Measurements from ENCODE around the gene TECTA. TPM values are rescaled to one million over a fixed set of nuclear protein-coding genes. Genes with fewer than 3 reads are reported as not detected.

TECTA gene
- total RNA-seq, 2 experiments from 2014 or later: 0.16 to 0.41 TPM

- ChIA-PET CTCF (no interaction called here), POLR2A (no interaction called here)
- Mint-ChIP-seq H3K4me1 (ENCODE audit: low read depth) (no peaks in the 10 kb centered on the region), H3K27me3 (no peaks in the 10 kb centered on the region), H3K9me3 (peaks cover 21% of the 10 kb centered on the region), H3K4me3 (no peak overlapping the region), H3K27ac (no peak overlapping the region), H3K36me3 (ENCODE audit: low read depth) (peaks cover 8% of the 10 kb centered on the region)
- ATAC-seq: no peak
- intact Hi-C loops (cut with micrococcal nuclease): no loop called here
- no peak for DNase-seq
- no peak for TF ChIP-seq CTCF (IDR thresholded peaks at IDR 0.05)
Measured at GRCh38 chr11:121179306-121179705, 78.3 kb downstream of the TECTA start.

GRCh38 chr11:121180183-121180582 lies 79.1 kb downstream of the TECTA start:
- DNase-seq (no peak), ATAC-seq (no peak)
- peaks cover 8% of the 10 kb centered on the region for H3K36me3 Mint-ChIP-seq (ENCODE audit: low read depth)
- intact Hi-C loops (cut with micrococcal nuclease): no loop called here
- no peaks in the 10 kb centered on the region for H3K4me1 Mint-ChIP-seq (ENCODE audit: low read depth)
- H3K4me3 Mint-ChIP-seq: no peak overlapping the region
- no peak for TF ChIP-seq CTCF (IDR thresholded peaks at IDR 0.05)
- CTCF ChIA-PET: interaction anchor here (2.9 kb wide), 1 partner anchor 14 kb away, joined by 19 read pairs; no protein-coding TSS in a partner anchor
- H3K9me3 Mint-ChIP-seq: peaks cover 21% of the 10 kb centered on the region
- no peak overlapping the region for H3K27ac Mint-ChIP-seq
- POLR2A ChIA-PET: no interaction called here
- no peaks in the 10 kb centered on the region for H3K27me3 Mint-ChIP-seq

- Mint-ChIP-seq H3K36me3 (ENCODE audit: low read depth) (no peaks in the 10 kb centered on the region), H3K27ac (no peak overlapping the region), H3K27me3 (peaks cover 5% of the 10 kb centered on the region), H3K4me3 (no peak overlapping the region), H3K9me3 (no peaks in the 10 kb centered on the region), H3K4me1 (ENCODE audit: low read depth) (no peaks in the 10 kb centered on the region)
- ATAC-seq (no peak), DNase-seq (no peak)
- CTCF ChIA-PET: no interaction called here
- intact Hi-C loops (cut with micrococcal nuclease): no loop called here
- POLR2A ChIA-PET: no interaction called here
- TF ChIP-seq CTCF (IDR thresholded peaks at IDR 0.05): no peak
Measured at GRCh38 chr11:121188776-121189175, 87.7 kb downstream of the TECTA start.

GRCh38 chr11:121191818-121192217 lies 90.8 kb downstream of the TECTA start:
- H3K9me3 Mint-ChIP-seq: no peaks in the 10 kb centered on the region
- intact Hi-C loops (cut with micrococcal nuclease): loop anchor here (5.0 to 10.0 kb wide), 2 partner anchors 260 to 677 kb away; partner anchors contain the start of gene GRIK4
- ChIA-PET CTCF (no interaction called here), POLR2A (no interaction called here)
- H3K27ac Mint-ChIP-seq: no peak overlapping the region
- H3K27me3 Mint-ChIP-seq: peaks cover 13% of the 10 kb centered on the region
- H3K36me3 Mint-ChIP-seq (ENCODE audit: low read depth): no peaks in the 10 kb centered on the region
- H3K4me3 Mint-ChIP-seq: no peak overlapping the region
- ATAC-seq: no peak
- no peak for TF ChIP-seq CTCF (IDR thresholded peaks at IDR 0.05)
- DNase-seq: no peak
- no peaks in the 10 kb centered on the region for H3K4me1 Mint-ChIP-seq (ENCODE audit: low read depth)

- Mint-ChIP-seq H3K27me3 (peaks cover 12% of the 10 kb centered on the region), H3K36me3 (ENCODE audit: low read depth) (no peaks in the 10 kb centered on the region), H3K4me3 (no peak overlapping the region), H3K9me3 (no peaks in the 10 kb centered on the region), H3K27ac (no peak overlapping the region), H3K4me1 (ENCODE audit: low read depth) (no peaks in the 10 kb centered on the region)
- DNase-seq (peak; percentile 63), ATAC-seq (peak; percentile 66)
- intact Hi-C loops (cut with micrococcal nuclease): loop anchor here (5.0 to 10.0 kb wide), 2 partner anchors 263 to 680 kb away; partner anchors contain the start of gene GRIK4
- peak; percentile 92 for TF ChIP-seq CTCF (IDR thresholded peaks at IDR 0.05)
- ChIA-PET CTCF (interaction anchor here (0.6 to 2.7 kb wide), 72 partner anchors 8 to 980 kb away, joined by 3 to 19 read pairs (median 4); partner anchors contain the start of genes GRIK4 and TBCEL), POLR2A (interaction anchor here (0.7 kb wide), 1 partner anchor 13 kb away, joined by 3 read pairs; no protein-coding TSS in a partner anchor)
Measured at GRCh38 chr11:121194731-121195596, 93.9 kb downstream of the TECTA start.

Data from activated CD8-positive, alpha-beta T cell treated with anti-CD3 and anti-CD28 coated beads for 36 hours (primary cell).